ENCODE measurements around the gene C3orf18. TPM values are rescaled to one million over a fixed set of nuclear protein-coding genes. Genes with fewer than 3 reads are reported as not detected.

Gene C3orf18
- total and polyA plus RNA-seq, 12 donors: 6.6 to 44.3 (median 14.7) TPM

DNA sequence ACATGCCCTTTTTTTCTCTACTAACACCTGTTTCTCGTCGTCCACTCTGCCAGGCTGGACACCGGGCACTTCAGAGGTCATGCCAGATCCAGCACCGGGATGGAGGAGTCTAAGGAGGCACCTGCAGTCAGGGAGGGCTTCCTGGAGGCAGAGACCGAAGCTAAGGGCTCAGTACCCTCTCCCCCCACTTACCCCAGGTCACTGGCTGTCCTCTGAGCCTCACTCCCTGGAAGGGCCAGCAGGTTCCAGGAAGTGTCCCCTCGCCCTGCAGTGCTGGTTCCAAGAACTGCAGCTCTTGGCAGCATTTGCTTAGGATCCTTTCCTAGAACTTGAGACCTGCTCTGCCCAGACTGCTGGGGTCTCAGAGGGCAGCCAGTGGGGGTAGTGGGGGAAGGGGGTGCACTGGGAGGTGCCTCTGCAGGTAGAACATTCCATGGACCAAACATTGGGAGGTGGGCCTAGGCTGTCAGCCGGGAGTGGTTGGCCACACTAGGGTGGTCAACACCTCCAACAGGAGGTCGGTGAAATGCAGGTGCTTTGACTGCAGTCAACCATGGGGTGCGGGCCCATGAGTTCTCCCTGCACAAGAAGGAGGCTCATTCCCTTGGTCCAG lies 32.7 kb upstream of the C3orf18 start:
- intact Hi-C loops (cut with DNase I): no loop called here
- peak overlapping the region in 3 of 5 donors; percentile 88 to 97 (median 97) for H3K27ac ChIP-seq
- no peak for TF ChIP-seq POLR2A (IDR thresholded peaks at IDR 0.05)
- TF ChIP-seq, protein P1, sequence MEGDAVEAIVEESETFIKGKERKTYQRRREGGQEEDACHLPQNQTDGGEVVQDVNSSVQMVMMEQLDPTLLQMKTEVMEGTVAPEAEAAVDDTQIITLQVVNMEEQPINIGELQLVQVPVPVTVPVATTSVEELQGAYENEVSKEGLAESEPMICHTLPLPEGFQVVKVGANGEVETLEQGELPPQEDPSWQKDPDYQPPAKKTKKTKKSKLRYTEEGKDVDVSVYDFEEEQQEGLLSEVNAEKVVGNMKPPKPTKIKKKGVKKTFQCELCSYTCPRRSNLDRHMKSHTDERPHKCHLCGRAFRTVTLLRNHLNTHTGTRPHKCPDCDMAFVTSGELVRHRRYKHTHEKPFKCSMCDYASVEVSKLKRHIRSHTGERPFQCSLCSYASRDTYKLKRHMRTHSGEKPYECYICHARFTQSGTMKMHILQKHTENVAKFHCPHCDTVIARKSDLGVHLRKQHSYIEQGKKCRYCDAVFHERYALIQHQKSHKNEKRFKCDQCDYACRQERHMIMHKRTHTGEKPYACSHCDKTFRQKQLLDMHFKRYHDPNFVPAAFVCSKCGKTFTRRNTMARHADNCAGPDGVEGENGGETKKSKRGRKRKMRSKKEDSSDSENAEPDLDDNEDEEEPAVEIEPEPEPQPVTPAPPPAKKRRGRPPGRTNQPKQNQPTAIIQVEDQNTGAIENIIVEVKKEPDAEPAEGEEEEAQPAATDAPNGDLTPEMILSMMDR (IDR thresholded peaks at IDR 0.05): no peak
- H3K9me3 ChIP-seq (replicated peaks in 1 of 3): no peaks in the 10 kb centered on the region
- no peak overlapping the region for H3K4me3 ChIP-seq
- peak in 2 of 7 donors; percentile 14 to 24 for DNase-seq
- 76 to 86% (median 85%) methylated on average over 7 to 9 of the region's 9 CpGs for WGBS, 4 donors
- H3K36me3 ChIP-seq (replicated peaks in 1 of 2): no peaks in the 10 kb centered on the region
- H3K4me1 ChIP-seq (replicated peaks in 1 of 2): peaks cover 31 to 34% of the 10 kb centered on the region in 2 donors
- H3K27me3 ChIP-seq: no peaks in the 10 kb centered on the region

DNA sequence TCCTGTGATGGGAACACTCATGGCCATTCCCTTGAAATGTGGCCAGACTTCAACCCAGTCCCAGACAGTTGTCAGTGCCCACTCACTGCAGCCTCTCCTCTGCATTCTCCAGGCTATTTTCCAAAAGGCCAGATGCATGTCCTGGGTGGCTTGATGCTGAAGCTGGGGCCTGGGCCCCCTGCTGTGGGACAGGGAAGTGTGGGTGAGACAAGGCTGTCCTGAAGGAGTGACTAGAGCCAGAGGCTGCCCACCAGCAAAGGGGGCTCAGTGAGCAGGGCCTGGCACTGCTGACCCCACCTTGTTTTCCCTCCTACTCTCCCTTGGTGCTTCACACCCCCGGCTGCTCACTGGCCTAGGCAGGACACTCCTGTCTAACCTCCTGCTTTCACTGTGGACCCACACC lies 32.2 kb upstream of the C3orf18 start:
- intact Hi-C loops (cut with DNase I): no loop called here
- no peaks in the 10 kb centered on the region for H3K36me3 ChIP-seq (replicated peaks in 1 of 2)
- no peak overlapping the region for H3K4me3 ChIP-seq
- peaks cover 31 to 34% of the 10 kb centered on the region in 2 donors for H3K4me1 ChIP-seq (replicated peaks in 1 of 2)
- no peak for TF ChIP-seq POLR2A (IDR thresholded peaks at IDR 0.05)
- TF ChIP-seq, protein P1 (IDR thresholded peaks at IDR 0.05): no peak
- no peaks in the 10 kb centered on the region for H3K27me3 ChIP-seq
- peak overlapping the region in 1 of 5 donors; percentile 10 for H3K27ac ChIP-seq
- H3K9me3 ChIP-seq (replicated peaks in 1 of 3): no peaks in the 10 kb centered on the region
- 82 to 95% (median 89%) methylated on average over 1 of the region's 1 CpG for WGBS, 4 donors
- peak in 2 of 7 donors; percentile 10 to 14 for DNase-seq

DNA sequence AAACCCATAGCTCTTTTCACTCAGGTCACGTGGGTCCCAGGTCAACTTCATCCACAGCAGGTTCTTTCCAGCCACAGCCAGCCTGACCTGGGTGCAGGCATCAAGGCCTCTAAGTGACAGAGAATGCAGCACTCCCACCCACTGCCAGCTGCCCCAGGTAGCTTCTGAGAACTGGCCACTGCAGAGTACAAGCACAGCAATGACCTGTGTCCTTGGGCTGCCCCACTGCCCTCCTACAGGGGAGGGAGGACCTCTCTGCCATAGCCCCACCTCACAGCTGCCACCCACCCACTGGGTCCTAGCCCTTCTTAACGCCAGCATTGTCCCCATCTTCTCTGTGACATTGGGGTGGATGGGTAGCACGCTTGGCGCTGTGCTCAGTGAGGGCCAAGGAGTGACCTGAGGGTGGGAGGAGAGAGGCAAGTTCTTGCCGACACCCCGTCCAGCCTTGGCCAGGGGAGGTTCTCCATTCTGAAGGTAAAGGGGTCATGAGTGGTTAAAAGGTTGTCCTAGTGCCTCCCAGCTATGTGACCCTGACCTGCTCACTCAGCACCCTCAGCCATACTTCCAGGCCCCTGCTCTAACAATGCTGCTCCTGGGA lies 31.7 kb upstream of the C3orf18 start:
- H3K36me3 ChIP-seq (replicated peaks in 1 of 2): no peaks in the 10 kb centered on the region
- WGBS, 4 donors: 70 to 90% (median 84%) methylated on average over 4 to 6 of the region's 6 CpGs
- peaks cover 31 to 34% of the 10 kb centered on the region in 2 donors for H3K4me1 ChIP-seq (replicated peaks in 1 of 2)
- no peak overlapping the region for H3K4me3 ChIP-seq
- H3K27me3 ChIP-seq: no peaks in the 10 kb centered on the region
- H3K9me3 ChIP-seq (replicated peaks in 1 of 3): no peaks in the 10 kb centered on the region
- TF ChIP-seq POLR2A (IDR thresholded peaks at IDR 0.05): no peak
- TF ChIP-seq, protein P1 (IDR thresholded peaks at IDR 0.05): no peak
- peak overlapping the region in 1 of 5 donors; percentile 10 for H3K27ac ChIP-seq
- DNase-seq: peak in 1 of 7 donors; percentile 35
- intact Hi-C loops (cut with DNase I): no loop called here

DNA sequence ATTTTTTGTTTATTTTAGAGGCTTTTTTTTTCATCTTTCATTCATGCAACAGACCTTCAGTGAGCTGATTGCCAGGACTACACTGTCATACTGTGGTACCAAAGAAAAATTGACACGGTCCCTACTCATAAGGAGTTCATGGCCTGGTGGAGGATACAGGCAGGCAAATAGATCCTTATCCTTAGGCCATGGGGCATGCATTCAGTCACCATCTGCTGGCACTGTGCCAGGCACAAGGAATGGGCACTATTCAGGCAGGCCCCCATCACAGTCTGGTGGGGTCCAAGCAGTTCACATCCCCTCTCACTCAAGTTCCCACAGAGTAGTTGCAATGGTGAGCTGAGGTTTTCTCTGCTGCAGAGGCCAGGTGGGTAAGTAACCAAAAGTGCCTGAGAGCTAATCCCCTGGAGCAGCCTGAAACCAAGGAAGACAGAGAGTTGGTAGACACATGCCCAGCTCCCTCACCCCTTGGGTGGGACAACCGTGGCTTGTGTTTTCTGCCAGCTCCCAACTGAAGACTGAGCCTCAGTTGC lies 26.8 kb upstream of the C3orf18 start:
- Histone ChIP-seq H3K4me3 (no peak overlapping the region), H3K27ac (no peak overlapping the region), H3K36me3 (replicated peaks in 1 of 2) (no peaks in the 10 kb centered on the region), H3K27me3 (no peaks in the 10 kb centered on the region), H3K4me1 (replicated peaks in 1 of 2) (peaks cover 0 to 5% of the 10 kb centered on the region in 2 donors), H3K9me3 (replicated peaks in 1 of 3) (no peaks in the 10 kb centered on the region)
- WGBS, 4 donors: 22 to 48% (median 30%) methylated on average over 2 of the region's 2 CpGs
- no peak for TF ChIP-seq POLR2A (IDR thresholded peaks at IDR 0.05)
- TF ChIP-seq, protein P1 (IDR thresholded peaks at IDR 0.05): no peak
- no peak for DNase-seq
- intact Hi-C loops (cut with DNase I): no loop called here

All from adrenal gland (tissue), 12 donors.